GM18508 (cell line): ENCODE measurements around the gene TSPAN18.

Experiments
- ATAC-seq: cut with Tn5 transposase; IDR thresholded peaks from one replicate; pipeline ENCODE4 v1.9.1; 2021; ENCODE audit warnings: moderate number of reproducible peaks; ENCODE audit not compliant: insufficient read depth, unreplicated experiment

TSPAN18 gene

GRCh38 chr11:44791316-44791925, 64.7 kb downstream of the TSPAN18 start:
- ATAC-seq: no peak

- no peak for ATAC-seq
Observed at GRCh38 chr11:44792171-44792570, 65.4 kb downstream of the TSPAN18 start.

GRCh38 chr11:44793350-44794090, 66.8 kb downstream of the TSPAN18 start:
- ATAC-seq: no peak

- no peak for ATAC-seq
Observed at GRCh38 chr11:44795803-44796535, 69.2 kb downstream of the TSPAN18 start.

GRCh38 chr11:44797051-44797450, 70.3 kb downstream of the TSPAN18 start:
- ATAC-seq: no peak

- ATAC-seq: no peak
Observed at GRCh38 chr11:44797886-44798606, 71.3 kb downstream of the TSPAN18 start.

GRCh38 chr11:44798607-44798972, 71.8 kb downstream of the TSPAN18 start:
- no peak for ATAC-seq

GRCh38 chr11:44799012-44799411, 72.2 kb downstream of the TSPAN18 start:
- ATAC-seq: no peak

GRCh38 chr11:44802347-44802746, 75.6 kb downstream of the TSPAN18 start:
- ATAC-seq: no peak

- ATAC-seq: no peak
Observed at GRCh38 chr11:44803009-44803408, 76.2 kb downstream of the TSPAN18 start.

- ATAC-seq: no peak
Observed at GRCh38 chr11:44804449-44805437, 78.0 kb downstream of the TSPAN18 start.

- ATAC-seq: no peak
Observed at GRCh38 chr11:44805596-44805995, 78.8 kb downstream of the TSPAN18 start.

GRCh38 chr11:44808053-44808753, 81.4 kb downstream of the TSPAN18 start:
- no peak for ATAC-seq

- no peak for ATAC-seq
Observed at GRCh38 chr11:44809283-44809682, 82.5 kb downstream of the TSPAN18 start.

GRCh38 chr11:44811841-44812448, 85.2 kb downstream of the TSPAN18 start:
- ATAC-seq: no peak

GRCh38 chr11:44812971-44813370, 86.2 kb downstream of the TSPAN18 start:
- ATAC-seq: no peak

GRCh38 chr11:44813401-44813800, 86.6 kb downstream of the TSPAN18 start:
- no peak for ATAC-seq

GRCh38 chr11:44814881-44815592, 88.3 kb downstream of the TSPAN18 start:
- ATAC-seq: no peak
